NCI-H82 treated with DMSO at 0.1 percent for 48 hours (cell line): ENCODE data around the gene TPPP3.
A peak's percentile ranks its signal among the peaks of the same experiment; 100 is the strongest.
"Not testable (repeated sequence)": the region's sequence is repeated elsewhere in the genome, so short reads cannot be mapped to it uniquely, and the experiment has no call there.

Experiments used
- DNase-seq: peaks from one replicate; lab custom pipeline; 2025; ENCODE audit not compliant: unreplicated experiment; lab: John Stamatoyannopoulos, UW

TPPP3 gene

DNA sequence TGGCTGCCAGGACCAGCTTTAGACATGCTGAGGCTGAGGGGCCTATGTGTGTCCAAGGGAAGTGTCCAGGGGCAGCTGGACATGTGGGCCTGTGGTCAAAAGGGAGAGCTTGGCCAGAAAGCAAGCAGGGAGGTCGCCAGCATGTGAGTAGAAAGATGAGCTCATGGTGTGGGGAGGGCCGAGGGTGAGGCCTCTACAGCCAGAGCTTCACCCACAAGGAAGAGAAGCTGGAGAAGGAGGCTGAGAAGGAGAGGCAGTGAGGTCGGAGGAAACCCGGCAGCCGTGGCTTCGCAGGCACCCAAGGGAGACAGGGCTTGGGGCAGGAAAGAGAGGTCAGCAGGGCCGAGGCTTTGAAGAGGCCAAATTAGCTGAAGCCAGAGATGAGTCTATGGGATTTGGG lies 33.7 kb upstream of the TPPP3 start:
- DNase-seq, result no peak

DNA sequence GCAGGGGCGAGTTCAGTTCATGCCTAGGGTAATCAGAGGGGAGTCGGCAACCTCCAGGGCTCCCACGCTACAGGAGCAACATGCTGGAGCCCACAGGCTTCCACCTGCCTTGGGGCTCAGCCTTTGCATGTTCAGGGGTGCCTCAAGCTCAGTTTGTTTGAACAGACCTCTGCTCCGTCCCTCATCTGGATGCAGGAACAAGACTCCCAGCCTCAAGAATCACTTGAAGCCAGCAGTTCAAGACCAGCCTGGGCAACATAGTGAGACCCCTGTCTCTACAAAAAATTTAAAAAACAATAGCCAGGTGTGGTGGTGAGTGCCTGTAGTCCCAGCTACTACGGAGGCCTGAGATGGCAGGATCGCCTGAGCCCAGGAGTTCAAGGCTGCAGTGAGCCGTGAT lies 32.7 kb upstream of the TPPP3 start:
- DNase-seq, result no peak

GRCh38 chr16:67425580-67425979 lies 32.3 kb upstream of the TPPP3 start:
- DNase-seq, result no peak

DNA sequence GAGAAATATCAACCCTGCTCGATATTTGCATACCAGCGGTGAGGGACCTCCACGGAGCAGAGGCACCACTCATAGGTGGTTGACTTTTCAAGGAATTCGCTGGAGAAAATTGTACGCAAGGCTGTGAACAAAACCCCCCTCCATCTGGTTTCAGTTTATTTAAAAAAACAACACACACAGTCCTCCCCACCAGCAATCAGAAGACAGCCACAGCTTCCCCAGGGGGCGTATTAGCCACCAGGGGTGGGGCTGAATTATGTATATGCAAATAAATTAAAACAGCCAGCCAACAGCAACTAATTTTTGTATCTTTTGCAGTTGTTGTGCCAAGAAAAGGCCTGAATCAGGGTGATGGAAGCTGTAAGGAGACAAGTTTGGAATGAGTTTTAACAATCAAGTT lies 31.8 kb upstream of the TPPP3 start:
- no peak for DNase-seq

GRCh38 chr16:67424261-67424615 lies 30.9 kb upstream of the TPPP3 start:
- no peak for DNase-seq

DNA sequence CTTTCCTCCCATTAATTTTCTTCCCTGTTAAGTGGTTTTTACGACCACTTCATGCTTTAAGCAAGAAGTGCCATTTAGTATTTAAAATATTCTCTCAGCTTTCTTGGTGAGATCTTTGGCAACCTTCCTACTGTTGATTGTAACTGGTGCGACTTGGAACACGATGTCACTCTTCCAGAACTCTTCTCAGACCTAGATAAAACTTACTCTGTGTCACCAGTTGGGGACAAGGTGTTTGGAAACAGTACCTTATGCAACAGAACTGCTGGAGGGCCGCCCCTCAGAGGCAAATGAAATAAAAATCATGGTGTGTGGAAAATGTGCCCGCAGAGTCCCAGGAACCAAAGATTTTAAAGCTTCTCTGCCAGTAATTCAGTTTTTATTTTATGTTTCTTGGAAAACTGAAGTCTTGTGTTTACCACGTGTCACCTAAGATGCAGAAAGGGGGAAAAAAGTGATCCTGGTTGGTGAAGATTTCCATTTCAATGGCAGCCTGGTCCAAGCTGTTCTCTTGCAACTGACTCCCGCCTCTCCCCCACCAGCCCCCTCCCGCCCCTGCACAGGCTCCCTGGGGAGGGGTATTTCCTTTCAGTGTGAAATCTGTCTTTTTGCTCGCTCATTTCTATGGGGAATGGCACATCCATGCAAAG lies 30.4 kb upstream of the TPPP3 start:
- no peak for DNase-seq

- no peak for DNase-seq
Measured at GRCh38 chr16:67423015-67423414, 29.7 kb upstream of the TPPP3 start.

DNA sequence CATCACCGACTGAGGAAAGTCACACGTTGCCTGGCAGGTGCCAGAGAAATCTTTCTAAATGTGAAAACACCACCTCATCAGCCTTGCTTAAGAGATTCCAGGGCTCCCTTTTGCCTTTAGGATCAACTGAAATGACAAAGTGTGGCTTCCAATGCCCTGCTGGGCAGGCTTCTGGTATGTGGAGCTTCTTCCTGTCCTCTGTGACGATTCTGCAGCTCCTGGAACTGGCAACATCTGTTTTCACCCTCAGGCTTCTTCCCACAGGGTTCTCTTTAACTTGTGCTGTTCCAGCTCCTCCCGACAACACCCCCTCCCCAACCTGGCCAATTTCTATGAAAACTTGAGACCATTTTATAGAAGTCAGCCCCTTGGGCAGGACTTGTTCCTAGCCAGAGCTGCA lies 27.7 kb upstream of the TPPP3 start:
- no peak for DNase-seq

DNA sequence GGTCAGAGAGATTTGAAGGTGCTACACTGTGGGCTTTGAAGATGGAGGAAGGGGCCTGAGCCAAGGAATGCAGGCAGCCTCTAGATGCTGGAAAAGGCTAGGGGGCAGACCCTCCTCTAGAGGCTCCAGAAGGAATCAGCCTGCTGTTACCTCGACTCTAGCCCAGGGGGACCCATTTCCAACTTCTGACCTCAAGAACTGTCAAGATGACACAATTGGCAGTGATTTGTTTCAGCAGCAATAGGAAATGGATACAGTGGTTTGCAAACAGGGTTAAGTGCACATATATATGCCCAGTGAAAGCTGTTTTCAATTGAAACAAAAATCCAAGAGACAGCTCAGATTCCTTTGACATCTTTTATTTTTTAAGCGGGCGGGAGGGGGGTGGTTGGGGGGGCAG lies 26.6 kb upstream of the TPPP3 start:
- DNase-seq, result no peak

GRCh38 chr16:67419502-67419901 lies 26.2 kb upstream of the TPPP3 start:
- DNase-seq, result peak; percentile 57

GRCh38 chr16:67417333-67418061 lies 24.2 kb upstream of the TPPP3 start:
- no peak for DNase-seq

- DNase-seq, result no peak
Measured at GRCh38 chr16:67415872-67416793, 22.8 kb upstream of the TPPP3 start, which contains the start of gene ZDHHC1. ZDHHC1 (minus strand) TSS chr16:67416477; CDS start chr16:67407775, 8,702 bp downstream.

DNA sequence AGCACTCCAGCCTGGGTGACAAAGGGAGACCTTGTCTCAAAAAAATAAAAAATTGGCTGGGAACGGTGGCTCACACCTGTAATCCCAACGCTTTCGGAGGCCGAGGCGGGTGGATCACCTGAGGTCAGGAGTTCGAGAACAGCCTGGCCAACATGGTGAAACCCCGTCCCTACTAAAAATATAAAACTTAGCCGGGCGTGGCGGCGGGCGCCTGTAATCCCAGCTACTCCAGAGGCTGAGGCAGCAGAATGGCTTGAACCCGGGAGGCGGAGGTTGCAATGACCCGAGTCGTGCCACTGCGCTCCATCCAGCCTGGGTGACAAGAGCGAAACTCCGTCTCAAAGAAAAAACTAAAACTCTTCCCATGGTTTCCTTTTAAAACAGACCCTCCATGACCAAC lies 22.1 kb upstream of the TPPP3 start:
- not testable (repeated sequence) for DNase-seq

- no peak for DNase-seq
Measured at GRCh38 chr16:67413978-67414911, 20.9 kb upstream of the TPPP3 start.

GRCh38 chr16:67412294-67412693 lies 19.0 kb upstream of the TPPP3 start:
- DNase-seq, result no peak

DNA sequence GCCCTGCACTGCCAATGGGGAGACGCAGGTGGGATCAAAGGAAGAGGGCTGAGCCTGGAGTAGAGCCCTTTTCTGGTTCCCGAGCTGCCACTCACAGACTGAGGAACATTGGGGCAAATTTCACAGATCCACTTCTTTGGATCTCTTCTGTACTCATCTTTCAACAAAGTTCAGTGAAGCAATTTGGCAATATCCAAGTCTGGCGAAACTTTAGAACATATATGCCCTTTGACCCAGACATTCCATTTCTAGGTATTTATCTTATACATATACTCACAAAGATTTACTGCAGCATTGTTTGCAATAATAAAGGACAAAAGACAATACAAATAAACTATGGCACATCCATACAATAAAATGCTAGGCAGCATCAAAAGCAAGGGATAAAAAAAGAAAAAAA lies 18.0 kb upstream of the TPPP3 start:
- no peak for DNase-seq

DNA sequence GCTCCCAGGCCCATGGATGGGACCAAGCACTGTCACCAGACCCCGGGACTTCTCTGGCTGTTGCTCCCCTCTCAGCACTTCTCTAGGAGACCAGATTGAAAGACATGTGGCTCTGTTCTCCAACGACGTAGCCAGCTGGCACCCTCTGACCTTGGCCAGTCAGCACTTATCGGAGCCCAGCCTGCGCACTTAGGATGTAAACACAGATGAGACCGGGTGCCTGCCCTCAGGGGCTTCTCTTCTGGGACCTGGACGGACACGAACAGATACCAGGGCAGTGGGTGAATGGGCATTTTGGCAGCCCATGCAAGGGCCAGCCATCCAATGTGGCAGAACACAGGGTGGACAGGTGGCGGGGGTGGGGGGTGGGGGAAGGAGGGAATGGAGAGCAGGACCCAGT lies 16.3 kb upstream of the TPPP3 start:
- no peak for DNase-seq

DNA sequence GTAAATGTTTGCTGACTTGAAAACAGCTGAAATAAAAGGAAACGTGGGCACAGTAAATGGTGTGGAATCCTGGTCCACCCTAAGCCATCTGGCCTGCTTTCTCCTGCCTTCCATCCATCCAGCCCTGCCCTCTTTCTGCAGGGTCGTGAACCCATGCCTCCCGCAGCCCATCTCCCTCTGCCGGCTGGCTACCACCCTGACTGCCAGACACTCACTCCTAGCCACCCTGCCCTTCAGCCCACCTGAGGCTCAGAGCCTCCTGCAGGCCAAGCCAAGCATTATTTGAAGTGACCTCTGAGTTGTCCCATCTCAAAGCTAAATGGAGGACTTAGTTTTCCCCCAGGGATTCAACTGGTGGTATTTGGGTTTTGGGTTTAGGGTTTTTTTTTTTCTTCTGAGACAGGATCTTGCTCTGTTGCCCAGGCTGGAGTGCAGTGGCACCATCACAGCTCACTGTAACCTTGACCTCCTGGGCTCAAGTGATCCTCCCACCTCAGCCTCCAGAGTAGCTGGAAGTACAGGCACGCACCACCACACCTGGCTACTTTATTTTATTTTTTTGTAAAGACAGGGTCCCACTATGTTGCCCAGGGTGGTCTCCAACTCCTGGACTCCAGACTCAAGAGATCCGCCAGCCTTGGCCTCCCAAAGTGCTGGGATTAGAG lies 14.6 kb upstream of the TPPP3 start:
- DNase-seq, result no peak

DNA sequence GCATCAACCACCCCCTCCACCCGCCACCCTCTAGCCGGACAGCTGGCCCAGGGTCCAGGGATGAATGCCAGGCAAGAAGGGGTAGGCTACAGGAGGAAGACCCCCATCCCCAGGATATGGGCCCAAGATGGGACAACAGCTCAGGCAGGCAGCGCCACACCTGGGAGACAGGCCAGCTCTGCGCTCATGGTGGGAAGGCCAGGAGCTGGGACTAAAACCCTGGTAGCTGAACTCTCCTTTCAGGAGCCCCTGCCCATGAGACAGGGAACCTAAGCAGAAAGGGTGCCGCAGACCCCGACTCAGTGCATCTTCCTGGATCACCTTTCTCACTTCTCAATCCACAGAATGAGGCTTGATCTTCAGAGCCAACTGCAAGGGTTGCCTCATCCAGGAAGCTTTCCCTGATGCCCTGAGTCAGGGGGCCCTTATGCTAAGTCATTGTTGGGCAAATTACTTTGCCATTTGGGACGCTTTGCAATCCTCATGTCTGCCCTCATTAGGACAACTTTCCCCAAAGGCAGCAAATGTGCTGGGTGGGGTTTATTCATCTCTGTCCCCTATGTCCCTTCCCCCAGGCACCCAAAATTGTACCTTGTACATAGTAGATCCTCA lies 14.0 kb upstream of the TPPP3 start:
- no peak for DNase-seq
